HL-60 (cell line): ENCODE measurements around the gene AQP10.

Experiments
- GABPA ChIP-seq: IDR thresholded peaks from 2 replicates; pipeline ENCODE4 v1.6.1; 2012; ENCODE audit warnings: low read depth
- POLR2AphosphoS5 ChIP-seq: IDR thresholded peaks from 2 replicates; pipeline ENCODE4 v1.6.1; 2012; ENCODE audit warnings: low read depth
- TF ChIP-seq, protein P1 (sequence below): IDR thresholded peaks from one replicate; pipeline ENCODE4 v1.5.1; 2011; ENCODE audit warnings: low read length, control low read depth, inconsistent platforms; ENCODE audit not compliant: insufficient read depth

- TF ChIP-seq, protein P1, sequence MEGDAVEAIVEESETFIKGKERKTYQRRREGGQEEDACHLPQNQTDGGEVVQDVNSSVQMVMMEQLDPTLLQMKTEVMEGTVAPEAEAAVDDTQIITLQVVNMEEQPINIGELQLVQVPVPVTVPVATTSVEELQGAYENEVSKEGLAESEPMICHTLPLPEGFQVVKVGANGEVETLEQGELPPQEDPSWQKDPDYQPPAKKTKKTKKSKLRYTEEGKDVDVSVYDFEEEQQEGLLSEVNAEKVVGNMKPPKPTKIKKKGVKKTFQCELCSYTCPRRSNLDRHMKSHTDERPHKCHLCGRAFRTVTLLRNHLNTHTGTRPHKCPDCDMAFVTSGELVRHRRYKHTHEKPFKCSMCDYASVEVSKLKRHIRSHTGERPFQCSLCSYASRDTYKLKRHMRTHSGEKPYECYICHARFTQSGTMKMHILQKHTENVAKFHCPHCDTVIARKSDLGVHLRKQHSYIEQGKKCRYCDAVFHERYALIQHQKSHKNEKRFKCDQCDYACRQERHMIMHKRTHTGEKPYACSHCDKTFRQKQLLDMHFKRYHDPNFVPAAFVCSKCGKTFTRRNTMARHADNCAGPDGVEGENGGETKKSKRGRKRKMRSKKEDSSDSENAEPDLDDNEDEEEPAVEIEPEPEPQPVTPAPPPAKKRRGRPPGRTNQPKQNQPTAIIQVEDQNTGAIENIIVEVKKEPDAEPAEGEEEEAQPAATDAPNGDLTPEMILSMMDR, result no peak
- TF ChIP-seq GABPA, result no peak
- no peak for TF ChIP-seq POLR2AphosphoS5
Measured at GRCh38 chr1:154272999-154273563, 47.8 kb upstream of the AQP10 start.
